Stimulated activated CD4-positive, alpha-beta T cell treated with anti-CD3 and anti-CD28 coated beads, TNF-alpha, amount 100 ng/mL, for 24 hours (primary cell): ENCODE measurements around the gene PARP1.
"Not testable (repeated sequence)": the region's sequence is repeated elsewhere in the genome, so short reads cannot be mapped to it uniquely, and the experiment has no call there.

Source experiments
- DNase-seq, 3 experiments: peaks; one replicate each; pipeline ENCODE4 v3.0.0-alpha.2; 2020; ENCODE audit warnings: low read depth in 3 of 3

The PARP1 gene

GRCh38 chr1:226407497-226408284, at the start of gene PARP1:
TSS of gene PARP1 (minus strand) at chr1:226408093. CDS start at chr1:226407929, 164 bp downstream.
- peak; percentile 61 to 87 (median 77) for DNase-seq

GRCh38 chr1:226457307-226457712, 49.4 kb upstream of the PARP1 start:
- DNase-seq: peak; percentile 7 to 30 (median 11)

GRCh38 chr1:226455843-226456242, 48.0 kb upstream of the PARP1 start:
- no peak for DNase-seq

GRCh38 chr1:226454349-226454748, 46.5 kb upstream of the PARP1 start:
- DNase-seq: no peak

- DNase-seq: no peak
These were observed 45.3 kb upstream of the PARP1 start for GRCh38 chr1:226453015-226453704.

- no peak for DNase-seq
These were observed 42.8 kb upstream of the PARP1 start for GRCh38 chr1:226450688-226451087.

- DNase-seq: no peak
These were observed 41.9 kb upstream of the PARP1 start for GRCh38 chr1:226449823-226450222.

GRCh38 chr1:226447932-226448665, 40.2 kb upstream of the PARP1 start:
- no peak for DNase-seq

- DNase-seq: no peak
These were observed 38.2 kb upstream of the PARP1 start for GRCh38 chr1:226446094-226446493.

- DNase-seq: peak in 2 of 3 experiments; percentile 19 to 54
These were observed 37.0 kb upstream of the PARP1 start for GRCh38 chr1:226444901-226445300.

GRCh38 chr1:226443439-226443838, 35.5 kb upstream of the PARP1 start:
- DNase-seq: no peak

GRCh38 chr1:226443033-226443432, 35.1 kb upstream of the PARP1 start:
- DNase-seq: no peak

GRCh38 chr1:226441629-226442028, 33.7 kb upstream of the PARP1 start:
- no peak for DNase-seq

GRCh38 chr1:226440512-226440911, 32.6 kb upstream of the PARP1 start:
- no peak for DNase-seq

- DNase-seq: no peak
These were observed 30.1 kb upstream of the PARP1 start for GRCh38 chr1:226438007-226438406.

GRCh38 chr1:226436855-226437491, 29.1 kb upstream of the PARP1 start:
- DNase-seq: no peak

- DNase-seq: no peak
These were observed 28.6 kb upstream of the PARP1 start for GRCh38 chr1:226436472-226436854.

- DNase-seq: no peak
These were observed 25.4 kb upstream of the PARP1 start for GRCh38 chr1:226433341-226433720.

GRCh38 chr1:226432586-226433340, 24.9 kb upstream of the PARP1 start:
- no peak for DNase-seq

GRCh38 chr1:226431898-226432297, 24.0 kb upstream of the PARP1 start:
- DNase-seq: not testable (repeated sequence)
